GM12874 (cell line): Measurements from ENCODE around the gene TLR4.

ENCODE experiments used
- CTCF ChIP-seq: IDR thresholded peaks from 2 replicates; pipeline ENCODE4 v1.5.1; 2011; ENCODE audit warnings: low read depth, mild to moderate bottlenecking, control low read depth, low read length, moderate library complexity; ENCODE audit not compliant: insufficient read depth

Gene TLR4

GRCh38 chr9:117696154-117696553, 8.0 kb upstream of the TLR4 start:
- no peak for TF ChIP-seq CTCF

GRCh38 chr9:117697046-117697445, 7.2 kb upstream of the TLR4 start:
- no peak for TF ChIP-seq CTCF

GRCh38 chr9:117703537-117703936, 666 bp upstream of the TLR4 start:
- no peak for TF ChIP-seq CTCF

- no peak for TF ChIP-seq CTCF
Observed at GRCh38 chr9:117704597-117704996, 394 bp downstream of the TLR4 start.

GRCh38 chr9:117705386-117705785, 1.2 kb downstream of the TLR4 start:
- no peak for TF ChIP-seq CTCF

- TF ChIP-seq CTCF, result no peak
Observed at GRCh38 chr9:117706421-117707116, 2.4 kb downstream of the TLR4 start.

GRCh38 chr9:117707561-117707960, 3.4 kb downstream of the TLR4 start:
- TF ChIP-seq CTCF, result no peak
